Measurements from ENCODE around the gene MMP24OS. TPM values are rescaled to one million over a fixed set of nuclear protein-coding genes. Genes with fewer than 3 reads are reported as not detected.

MMP24OS gene
- total and polyA plus RNA-seq, 10 donors: 18.6 to 68.6 (median 39.6) TPM

DNA sequence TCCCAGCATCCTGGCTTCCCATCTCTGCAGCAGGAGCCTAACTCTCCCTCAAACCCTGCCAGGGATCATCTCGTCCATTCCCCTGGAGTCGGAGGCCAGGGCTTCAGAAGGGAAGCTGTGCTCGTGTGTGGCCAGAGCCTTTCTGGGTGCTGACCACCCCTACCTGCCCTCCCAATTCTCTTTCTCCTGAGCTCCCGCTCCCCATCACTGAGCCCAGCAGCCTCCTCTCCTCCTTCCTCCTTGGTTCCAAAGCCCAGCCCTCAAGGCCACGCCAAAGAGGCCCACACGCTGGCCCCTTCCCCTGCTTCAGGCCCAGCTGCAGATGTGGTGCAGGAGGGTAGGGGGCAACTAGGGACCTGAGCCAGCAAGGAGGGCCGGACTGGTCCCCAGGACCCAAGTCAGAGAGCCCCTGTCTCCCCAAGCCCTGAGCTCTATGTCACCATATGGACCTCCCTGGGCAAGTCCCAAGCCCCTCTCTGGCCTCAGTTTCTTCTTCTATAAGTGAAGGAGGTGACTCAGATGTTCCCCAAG is 13.0 kb upstream of the MMP24OS start:
- no peak for DNase-seq
- H3K4me3 ChIP-seq: no peak overlapping the region
- H3K27me3 ChIP-seq (replicated peaks in 1 of 7): peaks cover 0 to 41% (median 7%) of the 10 kb centered on the region in 7 donors
- intact Hi-C loops (cut with DNase I; ENCODE audit: low total_unique reads): no loop called here
- peaks cover 0 to 3% (median 0%) of the 10 kb centered on the region in 6 donors for H3K4me1 ChIP-seq
- H3K36me3 ChIP-seq: no peaks in the 10 kb centered on the region
- WGBS, 5 donors: 82 to 86% (median 82%) methylated on average over 7 of the region's 7 CpGs
- TF ChIP-seq CTCF (IDR thresholded peaks at IDR 0.05 in 8 of 11, conservative IDR thresholded peaks at IDR 0.05 in 3 of 11) (no peak), POLR2AphosphoS5 (IDR thresholded peaks at IDR 0.05) (no peak), POLR2A (IDR thresholded peaks at IDR 0.05) (no peak)
- H3K9me3 ChIP-seq: no peaks in the 10 kb centered on the region
- no peak overlapping the region for H3K27ac ChIP-seq

DNA sequence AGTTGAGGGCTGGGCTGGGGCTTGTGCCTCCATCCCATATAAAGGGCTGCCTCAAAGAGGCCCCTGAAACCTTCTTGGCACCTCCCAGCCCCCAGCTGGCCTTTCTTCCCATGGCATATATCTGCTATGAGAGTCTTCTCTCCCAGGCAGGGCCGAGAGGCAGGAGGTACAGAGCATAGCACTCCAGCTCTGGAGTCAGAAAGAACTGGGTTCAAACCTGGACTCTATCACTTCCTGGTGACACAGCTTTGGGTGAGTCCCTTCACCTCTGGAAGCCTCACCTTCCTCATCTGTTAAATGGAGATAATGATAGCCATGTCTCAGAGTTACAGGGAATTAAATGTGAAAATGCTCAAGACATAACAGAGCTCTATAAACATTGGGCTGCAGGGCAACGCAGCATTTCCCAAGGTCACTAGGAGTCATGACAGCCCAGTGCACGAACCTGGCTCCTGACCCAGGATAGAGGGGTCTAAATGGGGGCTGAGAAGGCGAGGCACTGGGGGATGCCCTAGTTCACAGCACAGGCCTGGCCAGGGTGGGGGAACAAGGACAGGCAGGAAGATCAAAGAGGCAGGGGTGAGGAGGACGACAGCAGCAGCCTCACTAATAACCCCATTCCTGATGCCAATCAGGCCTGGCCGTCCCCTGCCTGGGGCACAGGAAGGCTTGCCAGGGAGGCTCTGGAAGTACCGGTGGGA is 12.4 kb upstream of the MMP24OS start:
- intact Hi-C loops (cut with DNase I; ENCODE audit: low total_unique reads): no loop called here
- Histone ChIP-seq H3K4me3 (no peak overlapping the region), H3K27me3 (replicated peaks in 1 of 7) (peaks cover 0 to 38% (median 7%) of the 10 kb centered on the region in 7 donors), H3K36me3 (no peaks in the 10 kb centered on the region), H3K4me1 (peaks cover 0 to 3% (median under 1%) of the 10 kb centered on the region in 6 donors), H3K9me3 (no peaks in the 10 kb centered on the region), H3K27ac (no peak overlapping the region)
- no peak for TF ChIP-seq POLR2AphosphoS5 (IDR thresholded peaks at IDR 0.05)
- TF ChIP-seq CTCF (IDR thresholded peaks at IDR 0.05 in 8 of 11, conservative IDR thresholded peaks at IDR 0.05 in 3 of 11): no peak
- no peak for TF ChIP-seq POLR2A (IDR thresholded peaks at IDR 0.05)
- DNase-seq: no peak
- WGBS, 5 donors: 62 to 77% (median 73%) methylated on average over 7 of the region's 7 CpGs

DNA sequence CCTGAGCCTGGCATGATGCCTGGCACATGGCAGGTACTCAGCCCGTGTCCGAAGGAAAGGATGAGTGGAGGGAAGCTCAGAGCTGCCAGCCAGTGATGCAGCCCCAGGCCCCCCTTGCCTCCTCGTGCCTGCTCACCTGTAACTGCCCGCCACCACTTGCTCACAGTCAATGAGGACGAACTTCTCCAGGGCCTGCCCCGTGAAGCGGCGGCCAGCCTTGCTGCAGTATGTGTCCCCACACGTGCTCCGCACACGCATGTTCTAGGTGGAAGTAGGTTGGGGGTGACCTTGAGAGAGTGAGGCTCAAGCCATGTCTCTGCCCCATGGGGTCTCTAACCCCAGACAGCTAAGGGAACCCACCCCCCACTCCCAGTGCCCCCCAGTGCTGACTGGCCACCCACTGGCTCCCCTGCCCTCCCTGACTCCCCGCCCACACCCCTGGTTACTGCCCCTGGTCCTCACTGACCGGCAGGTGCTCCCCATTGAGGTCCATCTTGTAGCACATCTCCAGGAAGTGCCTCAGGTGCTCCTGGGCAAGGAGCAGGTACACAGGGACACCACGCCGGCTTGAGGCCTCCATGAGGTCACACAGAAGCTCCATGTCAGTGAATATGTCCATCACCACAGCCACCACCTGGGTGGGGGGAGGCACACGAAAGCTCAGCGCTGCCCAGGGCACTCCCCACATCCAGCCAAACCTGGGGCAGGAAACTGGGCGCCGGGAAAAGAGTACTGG is 10.6 kb upstream of the MMP24OS start:
- TF ChIP-seq POLR2AphosphoS5 (IDR thresholded peaks at IDR 0.05) (no peak), POLR2A (IDR thresholded peaks at IDR 0.05) (no peak), CTCF (IDR thresholded peaks at IDR 0.05 in 8 of 11, conservative IDR thresholded peaks at IDR 0.05 in 3 of 11) (no peak)
- H3K4me3 ChIP-seq: no peak overlapping the region
- H3K9me3 ChIP-seq: no peaks in the 10 kb centered on the region
- peaks cover 4 to 16% (median 13%) of the 10 kb centered on the region in 6 donors for H3K4me1 ChIP-seq
- intact Hi-C loops (cut with DNase I; ENCODE audit: low total_unique reads): no loop called here
- H3K27ac ChIP-seq: no peak overlapping the region
- DNase-seq: no peak
- peaks cover 0 to 20% (median under 1%) of the 10 kb centered on the region in 7 donors for H3K27me3 ChIP-seq (replicated peaks in 1 of 7)
- WGBS, 5 donors: 83 to 91% (median 85%) methylated on average over 11 to 19 of the region's 19 CpGs
- no peaks in the 10 kb centered on the region for H3K36me3 ChIP-seq
